ENCODE results near the gene CHEK2. TPM values are rescaled to one million over a fixed set of nuclear protein-coding genes. Genes with fewer than 3 reads are reported as not detected.
"Not testable (repeated sequence)": the region's sequence is repeated elsewhere in the genome, so short reads cannot be mapped to it uniquely, and the experiment has no call there.

CHEK2 gene
- total and polyA plus RNA-seq, 7 experiments from 2014 or later: 7.0 to 36.7 (median 10.6) TPM

- H3K4me3 Mint-ChIP-seq; H3K27ac Mint-ChIP-seq; H3K4me1 Mint-ChIP-seq; H3K27ac ChIP-seq (ENCODE audit: low read depth, low read length); H3K9me3 ChIP-seq (ENCODE audit: control insufficient read depth in 2 of 3, low read length in 3 of 3); ATAC-seq; CTCF ChIA-PET; H3K36me3 ChIP-seq (ENCODE audit: control insufficient read depth in 2 of 3, insufficient read depth in 3 of 3, low read length in 3 of 3); H3K27me3 ChIP-seq (ENCODE audit: control insufficient read depth in 2 of 2, insufficient read depth in 2 of 2, low read length in 2 of 2); POLR2A ChIA-PET; H3K9me3 Mint-ChIP-seq; H3K4me3 ChIP-seq (ENCODE audit: low read length); H3K4me1 ChIP-seq (ENCODE audit: control insufficient read depth in 2 of 2, insufficient read depth in 2 of 2, low read length in 2 of 2); DNase-seq: not testable (repeated sequence)
- intact Hi-C loops (cut with micrococcal nuclease): loop anchor here in 1 of 2 donors (10.0 kb wide), 1 partner anchor 65 kb away; no protein-coding TSS in a partner anchor
- H3K36me3 Mint-ChIP-seq: peaks cover 0 to 52% (median 26%) of the 10 kb centered on the region in 5 donors
- peaks cover 9 to 27% (median 19%) of the 10 kb centered on the region in 5 donors for H3K27me3 Mint-ChIP-seq
Measured at GRCh38 chr22:28689796-28690195, 51.8 kb downstream of the CHEK2 start.

GRCh38 chr22:28682966-28683365 is 58.7 kb downstream of the CHEK2 start:
- H3K4me3 ChIP-seq (ENCODE audit: low read length); ATAC-seq; H3K9me3 Mint-ChIP-seq; H3K36me3 ChIP-seq (ENCODE audit: control insufficient read depth in 2 of 3, insufficient read depth in 3 of 3, low read length in 3 of 3); H3K27ac Mint-ChIP-seq; POLR2A ChIA-PET; H3K27ac ChIP-seq (ENCODE audit: low read depth, low read length); H3K9me3 ChIP-seq (ENCODE audit: control insufficient read depth in 2 of 3, low read length in 3 of 3); H3K4me1 ChIP-seq (ENCODE audit: control insufficient read depth in 2 of 2, insufficient read depth in 2 of 2, low read length in 2 of 2); DNase-seq; H3K4me3 Mint-ChIP-seq: not testable (repeated sequence)
- H3K27me3 ChIP-seq (ENCODE audit: control insufficient read depth in 2 of 2, insufficient read depth in 2 of 2, low read length in 2 of 2): peaks cover 2 to 11% of the 10 kb centered on the region in 2 donors
- Mint-ChIP-seq H3K27me3 (peaks cover 53 to 83% (median 66%) of the 10 kb centered on the region in 5 donors), H3K36me3 (peaks cover 0 to 15% (median 8%) of the 10 kb centered on the region in 5 donors), H3K4me1 (peaks cover 0 to 12% (median 8%) of the 10 kb centered on the region in 7 donors)
- CTCF ChIA-PET: interaction anchor here (0.7 kb wide), 1 partner anchor 145 kb away, joined by 3 read pairs; no protein-coding TSS in a partner anchor
- intact Hi-C loops (cut with micrococcal nuclease): loop anchor here in 1 of 2 donors (10.0 kb wide), 1 partner anchor 58 kb away; no protein-coding TSS in a partner anchor

DNA sequence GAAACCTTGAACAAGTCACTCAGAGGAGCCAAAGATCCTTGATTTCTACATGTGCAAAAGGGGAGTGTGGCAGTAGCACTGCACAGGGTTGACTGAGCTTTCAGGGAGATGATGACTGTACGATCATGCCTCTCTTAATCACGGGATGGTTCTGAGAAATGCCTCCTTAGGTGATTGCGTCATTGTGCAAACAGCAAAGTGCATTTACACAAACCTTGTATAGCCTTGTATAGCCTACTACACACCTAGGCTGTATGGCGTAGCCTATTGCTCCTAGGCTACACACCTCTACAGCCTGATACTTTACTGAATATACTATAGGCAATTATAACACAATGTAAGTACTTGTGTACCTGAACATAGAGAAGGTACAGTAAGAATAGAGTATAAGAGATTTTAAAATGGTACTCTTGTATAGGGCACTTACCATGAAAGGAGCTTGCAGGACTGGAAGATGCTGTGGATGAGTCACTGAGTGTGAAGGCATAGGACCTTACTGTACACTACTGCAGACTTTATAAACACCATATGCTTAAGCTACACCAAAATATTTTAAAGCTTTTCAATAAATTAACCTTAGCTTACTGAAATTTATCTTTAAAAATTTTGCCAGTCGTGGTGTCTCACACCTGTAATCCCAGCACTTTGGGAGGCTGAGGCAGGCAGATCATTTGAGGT is 60.7 kb downstream of the CHEK2 start:
- H3K36me3 Mint-ChIP-seq; DNase-seq; H3K9me3 ChIP-seq (ENCODE audit: control insufficient read depth in 2 of 3, low read length in 3 of 3); POLR2A ChIA-PET; H3K9me3 Mint-ChIP-seq; ATAC-seq; H3K27ac Mint-ChIP-seq; H3K36me3 ChIP-seq (ENCODE audit: control insufficient read depth in 2 of 3, insufficient read depth in 3 of 3, low read length in 3 of 3); CTCF ChIA-PET; H3K27ac ChIP-seq (ENCODE audit: low read depth, low read length); H3K4me3 ChIP-seq (ENCODE audit: low read length); H3K4me1 ChIP-seq (ENCODE audit: control insufficient read depth in 2 of 2, insufficient read depth in 2 of 2, low read length in 2 of 2): not testable (repeated sequence)
- peaks cover 2 to 14% of the 10 kb centered on the region in 2 donors for H3K27me3 ChIP-seq (ENCODE audit: control insufficient read depth in 2 of 2, insufficient read depth in 2 of 2, low read length in 2 of 2)
- H3K4me1 Mint-ChIP-seq: peaks cover 0 to 12% (median 8%) of the 10 kb centered on the region in 7 donors
- H3K27me3 Mint-ChIP-seq: peaks cover 56 to 90% (median 69%) of the 10 kb centered on the region in 5 donors
- peak overlapping the region in 6 of 10 donors; percentile 5 to 83 (median 59) for H3K4me3 Mint-ChIP-seq
- intact Hi-C loops (cut with micrococcal nuclease): loop anchor here in 1 of 2 donors (10.0 kb wide), 1 partner anchor 56 kb away; no protein-coding TSS in a partner anchor

DNA sequence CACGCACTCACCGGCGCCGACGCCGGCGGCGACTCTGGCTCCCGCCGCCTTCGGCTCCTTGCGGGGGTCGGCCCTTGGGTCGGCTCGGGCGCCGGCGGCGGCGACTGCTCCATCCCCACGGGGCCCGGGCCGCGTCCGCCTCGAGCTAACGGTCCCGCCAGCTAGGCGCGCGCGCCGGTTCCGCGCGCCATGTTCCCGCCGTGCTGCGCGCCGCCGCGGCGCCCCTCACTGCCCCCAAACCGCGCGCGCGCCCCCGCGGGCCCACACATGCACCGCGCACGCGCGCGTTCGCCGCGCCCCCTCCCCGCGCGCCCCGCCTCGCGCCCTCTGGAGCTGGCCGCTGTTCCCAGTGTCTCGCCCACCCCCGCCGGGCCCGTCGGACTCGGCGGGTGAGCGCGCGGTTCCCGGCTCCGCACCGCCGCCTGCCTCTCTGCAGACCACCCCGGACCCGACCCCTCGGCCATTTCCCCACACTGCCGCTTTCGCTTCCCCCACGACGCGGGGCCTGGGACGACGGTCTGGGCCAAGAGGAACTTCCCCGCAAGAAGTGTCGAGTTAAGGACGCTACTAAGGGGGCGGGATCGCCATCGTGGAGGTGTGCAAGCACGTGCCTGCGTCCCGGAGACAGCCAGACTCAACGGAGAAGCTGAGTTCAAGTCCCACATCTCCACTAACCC is 61.9 kb downstream of the CHEK2 start, which contains the start of gene TTC28:
Gene TTC28 (minus strand): TSS at position 230 of the 677 bp plus-strand sequence. CDS start 117 bp downstream, at position 113.
- POLR2A ChIA-PET; H3K36me3 Mint-ChIP-seq; H3K9me3 ChIP-seq (ENCODE audit: control insufficient read depth in 2 of 3, low read length in 3 of 3); H3K36me3 ChIP-seq (ENCODE audit: control insufficient read depth in 2 of 3, insufficient read depth in 3 of 3, low read length in 3 of 3); CTCF ChIA-PET; H3K27ac ChIP-seq (ENCODE audit: low read depth, low read length); H3K4me1 ChIP-seq (ENCODE audit: control insufficient read depth in 2 of 2, insufficient read depth in 2 of 2, low read length in 2 of 2); H3K9me3 Mint-ChIP-seq; ATAC-seq: not testable (repeated sequence)
- H3K27me3 ChIP-seq (ENCODE audit: control insufficient read depth in 2 of 2, insufficient read depth in 2 of 2, low read length in 2 of 2): peaks cover 6 to 24% of the 10 kb centered on the region in 2 donors
- Mint-ChIP-seq H3K4me3 (peak within 1 kb of the TSS; percentile 50 to 88 (median 82)), H3K27me3 (peaks cover 55 to 92% (median 69%) of the 10 kb centered on the region in 5 donors), H3K27ac (peak within 1 kb of the TSS in 1 of 9 donors; percentile 43), H3K4me1 (peaks cover 4 to 18% (median 13%) of the 10 kb centered on the region in 7 donors)
- DNase-seq: peak in 3 of 9 donors; percentile 11 to 32 (median 25)
- intact Hi-C loops (cut with micrococcal nuclease): loop anchor here (2.0 to 10.0 kb wide), 3 partner anchors 55 to 125 kb away; partner anchors contain the start of gene XBP1 (in 1 of the 2)
- H3K4me3 ChIP-seq (ENCODE audit: low read length): peak within 1 kb of the TSS; percentile 20

GRCh38 chr22:28678778-28679610 is 62.6 kb downstream of the CHEK2 start:
- peak in 3 of 9 donors; percentile 10 to 23 (median 17) for DNase-seq
- H3K27me3 ChIP-seq (ENCODE audit: control insufficient read depth in 2 of 2, insufficient read depth in 2 of 2, low read length in 2 of 2): peaks cover 7 to 24% of the 10 kb centered on the region in 2 donors
- not testable (repeated sequence) for ATAC-seq

GRCh38 chr22:28678170-28678569 is 63.5 kb downstream of the CHEK2 start:
- ATAC-seq; H3K27ac Mint-ChIP-seq; H3K36me3 Mint-ChIP-seq; POLR2A ChIA-PET; H3K27ac ChIP-seq (ENCODE audit: low read depth, low read length); H3K9me3 ChIP-seq (ENCODE audit: control insufficient read depth in 2 of 3, low read length in 3 of 3); H3K9me3 Mint-ChIP-seq; H3K36me3 ChIP-seq (ENCODE audit: control insufficient read depth in 2 of 3, insufficient read depth in 3 of 3, low read length in 3 of 3); H3K4me3 ChIP-seq (ENCODE audit: low read length); DNase-seq; CTCF ChIA-PET: not testable (repeated sequence)
- peak overlapping the region in 2 of 10 donors; percentile 29 to 53 for H3K4me3 Mint-ChIP-seq
- H3K27me3 ChIP-seq (ENCODE audit: control insufficient read depth in 2 of 2, insufficient read depth in 2 of 2, low read length in 2 of 2): peaks cover 10 to 25% of the 10 kb centered on the region in 2 donors
- intact Hi-C loops (cut with micrococcal nuclease): loop anchor here in 1 of 2 donors (2.0 to 10.0 kb wide), 2 partner anchors 77 to 127 kb away; partner anchors contain the start of gene XBP1
- peaks cover 50 to 91% (median 70%) of the 10 kb centered on the region in 5 donors for H3K27me3 Mint-ChIP-seq
- H3K4me1 ChIP-seq (ENCODE audit: control insufficient read depth in 2 of 2, insufficient read depth in 2 of 2, low read length in 2 of 2): peaks cover 16 to 17% of the 10 kb centered on the region in 2 donors
- H3K4me1 Mint-ChIP-seq: peaks cover 17 to 33% (median 29%) of the 10 kb centered on the region in 7 donors

More at GRCh38 chr22:28678778-28679610, 62.6 kb downstream of the CHEK2 start:
- intact Hi-C loops (cut with micrococcal nuclease): loop anchor here in 1 of 2 donors (2.0 to 10.0 kb wide), 2 partner anchors 78 to 126 kb away; partner anchors contain the start of gene XBP1
- Mint-ChIP-seq H3K27me3 (peaks cover 54 to 92% (median 70%) of the 10 kb centered on the region in 5 donors), H3K4me1 (peaks cover 9 to 25% (median 21%) of the 10 kb centered on the region in 7 donors), H3K4me3 (peak overlapping the region; percentile 47 to 74 (median 55))
- POLR2A ChIA-PET; H3K36me3 Mint-ChIP-seq; H3K36me3 ChIP-seq (ENCODE audit: control insufficient read depth in 2 of 3, insufficient read depth in 3 of 3, low read length in 3 of 3); H3K27ac Mint-ChIP-seq; H3K9me3 Mint-ChIP-seq; CTCF ChIA-PET; H3K9me3 ChIP-seq (ENCODE audit: control insufficient read depth in 2 of 3, low read length in 3 of 3); H3K27ac ChIP-seq (ENCODE audit: low read depth, low read length): not testable (repeated sequence)
- Histone ChIP-seq H3K4me1 (ENCODE audit: control insufficient read depth in 2 of 2, insufficient read depth in 2 of 2, low read length in 2 of 2) (peaks cover 10% of the 10 kb centered on the region in 2 donors), H3K4me3 (ENCODE audit: low read length) (peak overlapping the region; percentile 20)

Measured in naive thymus-derived CD4-positive, alpha-beta T cell (primary cell).